ENCODE measurements around the gene CAMTA1. TPM values are rescaled to one million over a fixed set of nuclear protein-coding genes. Genes with fewer than 3 reads are reported as not detected.

CAMTA1 gene
- total and polyA plus RNA-seq, 4 donors: 18.0 to 93.5 (median 35.8) TPM

DNA sequence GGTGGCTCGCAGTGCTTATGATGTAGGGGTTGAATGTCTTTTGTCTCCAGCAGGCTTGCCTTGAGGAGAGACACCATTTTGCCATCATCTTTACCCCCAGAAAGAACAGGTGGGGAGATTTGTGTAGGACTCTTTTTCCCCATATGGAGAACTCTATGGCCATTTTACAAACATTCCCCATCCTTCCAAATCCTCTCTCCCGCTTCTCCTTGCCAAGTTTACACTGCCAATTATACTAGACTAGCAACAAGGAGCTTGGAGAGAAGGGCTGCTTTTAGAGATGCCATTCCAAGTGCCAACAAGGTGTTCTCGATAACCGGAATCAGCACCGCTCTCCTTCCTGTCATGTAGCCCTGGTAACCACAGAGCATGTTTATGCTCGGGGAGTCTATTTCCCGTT, 233.1 kb downstream of the CAMTA1 start (continued):
- TF ChIP-seq, protein P1, sequence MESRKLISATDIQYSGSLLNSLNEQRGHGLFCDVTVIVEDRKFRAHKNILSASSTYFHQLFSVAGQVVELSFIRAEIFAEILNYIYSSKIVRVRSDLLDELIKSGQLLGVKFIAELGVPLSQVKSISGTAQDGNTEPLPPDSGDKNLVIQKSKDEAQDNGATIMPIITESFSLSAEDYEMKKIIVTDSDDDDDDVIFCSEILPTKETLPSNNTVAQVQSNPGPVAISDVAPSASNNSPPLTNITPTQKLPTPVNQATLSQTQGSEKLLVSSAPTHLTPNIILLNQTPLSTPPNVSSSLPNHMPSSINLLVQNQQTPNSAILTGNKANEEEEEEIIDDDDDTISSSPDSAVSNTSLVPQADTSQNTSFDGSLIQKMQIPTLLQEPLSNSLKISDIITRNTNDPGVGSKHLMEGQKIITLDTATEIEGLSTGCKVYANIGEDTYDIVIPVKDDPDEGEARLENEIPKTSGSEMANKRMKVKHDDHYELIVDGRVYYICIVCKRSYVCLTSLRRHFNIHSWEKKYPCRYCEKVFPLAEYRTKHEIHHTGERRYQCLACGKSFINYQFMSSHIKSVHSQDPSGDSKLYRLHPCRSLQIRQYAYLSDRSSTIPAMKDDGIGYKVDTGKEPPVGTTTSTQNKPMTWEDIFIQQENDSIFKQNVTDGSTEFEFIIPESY (IDR thresholded peaks at IDR 0.05): no peak
- TF ChIP-seq, protein P2, sequence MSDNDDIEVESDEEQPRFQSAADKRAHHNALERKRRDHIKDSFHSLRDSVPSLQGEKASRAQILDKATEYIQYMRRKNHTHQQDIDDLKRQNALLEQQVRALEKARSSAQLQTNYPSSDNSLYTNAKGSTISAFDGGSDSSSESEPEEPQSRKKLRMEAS (IDR thresholded peaks at IDR 0.05): no peak
- no peak for TF ChIP-seq YY1 (IDR thresholded peaks at IDR 0.05)

DNA sequence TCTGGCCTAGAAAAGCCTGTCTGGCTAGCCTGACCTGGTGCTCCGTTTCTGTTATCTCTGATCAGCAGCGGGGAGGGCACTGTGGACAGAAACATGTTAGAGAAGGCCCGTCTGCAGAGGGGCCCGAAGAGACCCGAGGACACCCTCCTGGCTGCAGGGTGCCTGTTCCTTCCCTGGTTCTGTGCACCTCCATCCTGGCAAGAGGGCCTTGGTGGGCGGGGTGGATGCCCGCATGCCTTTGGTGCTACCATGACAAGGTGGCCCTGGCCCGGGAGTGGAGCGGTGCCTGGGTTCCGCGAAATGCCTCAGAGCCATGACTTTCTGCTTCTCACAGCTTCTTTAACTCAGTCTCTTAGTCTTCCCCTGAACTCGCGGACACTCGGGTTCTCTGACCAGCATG, 233.6 kb downstream of the CAMTA1 start:
- Histone ChIP-seq H3K36me3 (ENCODE audit: control insufficient read depth in 4 of 4, insufficient read depth in 3 of 4, low read depth in 1 of 4, low read length in 3 of 4) (no peaks in the 10 kb centered on the region), H3K4me1 (ENCODE audit: control insufficient read depth in 4 of 4, insufficient read depth in 4 of 4, low read length in 3 of 4) (peaks cover 0 to 9% (median 3%) of the 10 kb centered on the region in 4 donors), H3K27me3 (ENCODE audit: control insufficient read depth in 4 of 4, insufficient read depth in 4 of 4, low read length in 3 of 4) (no peaks in the 10 kb centered on the region), H3K4me3 (ENCODE audit: low read depth in 1 of 3, low read length in 3 of 3) (no peak overlapping the region), H3K9ac (ENCODE audit: low read depth in 1 of 2, low read length in 2 of 2) (no peak overlapping the region), H3K9me3 (ENCODE audit: control insufficient read depth in 4 of 4, low read length in 3 of 4) (no peaks in the 10 kb centered on the region), H3K27ac (ENCODE audit: low read depth in 1 of 2, low read length in 2 of 2) (no peak overlapping the region)
- DNase-seq (ENCODE audit: low spot score): no peak
- TF ChIP-seq, protein P3, sequence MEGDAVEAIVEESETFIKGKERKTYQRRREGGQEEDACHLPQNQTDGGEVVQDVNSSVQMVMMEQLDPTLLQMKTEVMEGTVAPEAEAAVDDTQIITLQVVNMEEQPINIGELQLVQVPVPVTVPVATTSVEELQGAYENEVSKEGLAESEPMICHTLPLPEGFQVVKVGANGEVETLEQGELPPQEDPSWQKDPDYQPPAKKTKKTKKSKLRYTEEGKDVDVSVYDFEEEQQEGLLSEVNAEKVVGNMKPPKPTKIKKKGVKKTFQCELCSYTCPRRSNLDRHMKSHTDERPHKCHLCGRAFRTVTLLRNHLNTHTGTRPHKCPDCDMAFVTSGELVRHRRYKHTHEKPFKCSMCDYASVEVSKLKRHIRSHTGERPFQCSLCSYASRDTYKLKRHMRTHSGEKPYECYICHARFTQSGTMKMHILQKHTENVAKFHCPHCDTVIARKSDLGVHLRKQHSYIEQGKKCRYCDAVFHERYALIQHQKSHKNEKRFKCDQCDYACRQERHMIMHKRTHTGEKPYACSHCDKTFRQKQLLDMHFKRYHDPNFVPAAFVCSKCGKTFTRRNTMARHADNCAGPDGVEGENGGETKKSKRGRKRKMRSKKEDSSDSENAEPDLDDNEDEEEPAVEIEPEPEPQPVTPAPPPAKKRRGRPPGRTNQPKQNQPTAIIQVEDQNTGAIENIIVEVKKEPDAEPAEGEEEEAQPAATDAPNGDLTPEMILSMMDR (IDR thresholded peaks at IDR 0.05; ENCODE audit: low read depth, low read length, missing input control): no peak
- no peak for TF ChIP-seq GABPA (IDR thresholded peaks at IDR 0.05 in 1 of 2, conservative IDR thresholded peaks at IDR 0.05 in 1 of 2)
- no peak for TF ChIP-seq SP1 (IDR thresholded peaks at IDR 0.05)
- TF ChIP-seq, protein P1 (IDR thresholded peaks at IDR 0.05): no peak
- no peak for TF ChIP-seq JUND (IDR thresholded peaks at IDR 0.05)
- TF ChIP-seq EGR1 (IDR thresholded peaks at IDR 0.05; ENCODE audit: low read depth in 2 of 2): no peak
- no peak for TF ChIP-seq HNF4G (IDR thresholded peaks at IDR 0.05)
- TF ChIP-seq, protein P4, sequence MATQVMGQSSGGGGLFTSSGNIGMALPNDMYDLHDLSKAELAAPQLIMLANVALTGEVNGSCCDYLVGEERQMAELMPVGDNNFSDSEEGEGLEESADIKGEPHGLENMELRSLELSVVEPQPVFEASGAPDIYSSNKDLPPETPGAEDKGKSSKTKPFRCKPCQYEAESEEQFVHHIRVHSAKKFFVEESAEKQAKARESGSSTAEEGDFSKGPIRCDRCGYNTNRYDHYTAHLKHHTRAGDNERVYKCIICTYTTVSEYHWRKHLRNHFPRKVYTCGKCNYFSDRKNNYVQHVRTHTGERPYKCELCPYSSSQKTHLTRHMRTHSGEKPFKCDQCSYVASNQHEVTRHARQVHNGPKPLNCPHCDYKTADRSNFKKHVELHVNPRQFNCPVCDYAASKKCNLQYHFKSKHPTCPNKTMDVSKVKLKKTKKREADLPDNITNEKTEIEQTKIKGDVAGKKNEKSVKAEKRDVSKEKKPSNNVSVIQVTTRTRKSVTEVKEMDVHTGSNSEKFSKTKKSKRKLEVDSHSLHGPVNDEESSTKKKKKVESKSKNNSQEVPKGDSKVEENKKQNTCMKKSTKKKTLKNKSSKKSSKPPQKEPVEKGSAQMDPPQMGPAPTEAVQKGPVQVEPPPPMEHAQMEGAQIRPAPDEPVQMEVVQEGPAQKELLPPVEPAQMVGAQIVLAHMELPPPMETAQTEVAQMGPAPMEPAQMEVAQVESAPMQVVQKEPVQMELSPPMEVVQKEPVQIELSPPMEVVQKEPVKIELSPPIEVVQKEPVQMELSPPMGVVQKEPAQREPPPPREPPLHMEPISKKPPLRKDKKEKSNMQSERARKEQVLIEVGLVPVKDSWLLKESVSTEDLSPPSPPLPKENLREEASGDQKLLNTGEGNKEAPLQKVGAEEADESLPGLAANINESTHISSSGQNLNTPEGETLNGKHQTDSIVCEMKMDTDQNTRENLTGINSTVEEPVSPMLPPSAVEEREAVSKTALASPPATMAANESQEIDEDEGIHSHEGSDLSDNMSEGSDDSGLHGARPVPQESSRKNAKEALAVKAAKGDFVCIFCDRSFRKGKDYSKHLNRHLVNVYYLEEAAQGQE (IDR thresholded peaks at IDR 0.05): no peak
- TF ChIP-seq, protein P2 (IDR thresholded peaks at IDR 0.05): no peak
- no peak for TF ChIP-seq NR2F2 (IDR thresholded peaks at IDR 0.05)
- TF ChIP-seq HNF4A (conservative IDR thresholded peaks at IDR 0.05): no peak
- TF ChIP-seq FOXA1 (IDR thresholded peaks at IDR 0.05): no peak
- TF ChIP-seq, protein P5, sequence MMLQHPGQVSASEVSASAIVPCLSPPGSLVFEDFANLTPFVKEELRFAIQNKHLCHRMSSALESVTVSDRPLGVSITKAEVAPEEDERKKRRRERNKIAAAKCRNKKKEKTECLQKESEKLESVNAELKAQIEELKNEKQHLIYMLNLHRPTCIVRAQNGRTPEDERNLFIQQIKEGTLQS (IDR thresholded peaks at IDR 0.05): no peak
- no peak for TF ChIP-seq YY1 (IDR thresholded peaks at IDR 0.05)
- TF ChIP-seq RXRA (IDR thresholded peaks at IDR 0.05): no peak
- no peak for TF ChIP-seq TAF1 (conservative IDR thresholded peaks at IDR 0.05)
- TF ChIP-seq FOXA2 (IDR thresholded peaks at IDR 0.05): no peak
- no peak for TF ChIP-seq RAD21 (IDR thresholded peaks at IDR 0.05)
- 91% methylated on average over 14 of the region's 14 CpGs for WGBS

Data from liver (tissue), 9 donors.